HG03558 (cell line): ENCODE results near the gene MRPS18C.
"Not testable (repeated sequence)": the region's sequence is repeated elsewhere in the genome, so short reads cannot be mapped to it uniquely, and the experiment has no call there.

Experiments
- ATAC-seq: cut with Tn5 transposase; IDR thresholded peaks from one replicate; pipeline ENCODE4 v1.9.1; 2021; ENCODE audit warnings: moderate number of reproducible peaks; ENCODE audit not compliant: unreplicated experiment; ENCODE audit errors: extremely low read depth

The MRPS18C gene

GRCh38 chr4:83496085-83496917 lies 40.4 kb downstream of the MRPS18C start:
- ATAC-seq: not testable (repeated sequence)

GRCh38 chr4:83498187-83498586 lies 42.3 kb downstream of the MRPS18C start:
- ATAC-seq: no peak

- not testable (repeated sequence) for ATAC-seq
Observed at GRCh38 chr4:83501671-83502070, 45.8 kb downstream of the MRPS18C start.

GRCh38 chr4:83503974-83504373 lies 48.1 kb downstream of the MRPS18C start:
- no peak for ATAC-seq

- no peak for ATAC-seq
Observed at GRCh38 chr4:83504503-83504902, 48.6 kb downstream of the MRPS18C start.

GRCh38 chr4:83504996-83505395 lies 49.1 kb downstream of the MRPS18C start:
- ATAC-seq: no peak

- not testable (repeated sequence) for ATAC-seq
Observed at GRCh38 chr4:83509156-83509585, 53.3 kb downstream of the MRPS18C start.

GRCh38 chr4:83510442-83510841 lies 54.6 kb downstream of the MRPS18C start:
- no peak for ATAC-seq
